Endothelial cell of umbilical vein (primary cell): ENCODE data around the gene SH3PXD2A. TPM values are rescaled to one million over a fixed set of nuclear protein-coding genes. Genes with fewer than 3 reads are reported as not detected.

Source experiments
- BruUV-seq: library from RNA; stranded (reverse); fragments of 400-500 nt; replicated peaks from 2 replicates; lab custom pipeline; 2021; lab: Mats Ljungman, UMichigan
- CTCF ChIA-PET: fragments of 300-600, 350-600 bp; sonication (Branson Sonifier 250); formaldehyde crosslinking; loops from one replicate; lab custom pipeline; 2021; ENCODE audit warnings: antibody characterized with exemption, inconsistent platforms; lab: Charles Lee
- POLR2A ChIA-PET: fragments of 300-600, 350-600 bp; sonication (Branson Sonifier 250); formaldehyde crosslinking; loops from one replicate; lab custom pipeline; 2021; ENCODE audit warnings: antibody characterized with exemption, inconsistent platforms; lab: Charles Lee
- DNase-seq: peaks from one replicate; pipeline ENCODE4 v3.0.0-alpha.2; 2011; ENCODE audit warnings: low read depth, low spot score
- FAIRE-seq: peaks from 2 replicates; lab custom pipeline; 2011; peaks lifted over from hg19 to GRCh38; lab: Jason Lieb, UNC
- H2AFZ ChIP-seq: 2 replicates; pipeline ENCODE4 v1.6.0; 2012; ENCODE audit warnings: low read depth, low read length, control low read depth, inconsistent platforms
- H3K27ac ChIP-seq: 2 replicates; pipeline ENCODE4 v1.5.1; 2011; ENCODE audit warnings: low read depth, mild to moderate bottlenecking, control low read depth, low read length, moderate library complexity; ENCODE audit not compliant: insufficient read depth
- H3K27me3 ChIP-seq, 2 experiments: 2 replicates each; pipeline versions ENCODE4 v1.6.0 to v1.6.1; 2011; ENCODE audit warnings: low read length in 2 of 2, mixed read lengths in 1 of 2; ENCODE audit not compliant: control insufficient read depth in 2 of 2, insufficient read depth in 2 of 2
- H3K36me3 ChIP-seq, 2 experiments: 2 replicates in 1 of 2; 3 replicates in 1 of 2; pipeline ENCODE4 v1.5.1; 2011; ENCODE audit warnings: low read length in 2 of 2, mild to moderate bottlenecking in 1 of 2, moderate library complexity in 1 of 2; ENCODE audit not compliant: control insufficient read depth in 2 of 2, insufficient read depth in 2 of 2; ENCODE audit errors: extremely low read depth in 1 of 2
- H3K4me1 ChIP-seq: 3 replicates; pipeline ENCODE4 v1.5.1; 2011; ENCODE audit warnings: mild to moderate bottlenecking, low read length; ENCODE audit not compliant: control insufficient read depth, insufficient read depth; ENCODE audit errors: extremely low read depth
- H3K4me2 ChIP-seq: 2 replicates; pipeline ENCODE4 v1.6.1; 2011; ENCODE audit warnings: low read length, control low read depth, mixed read lengths; ENCODE audit not compliant: insufficient read depth
- H3K4me3 ChIP-seq, 3 experiments: fragments of 200-600 bp in 1 of 3; sonication (generic), shearing (Covaris generic) in 1 of 3; replicated peaks in 1 of 3; 2 replicates each; pipeline ENCODE4 v1.5.1; 2011 to 2016; ENCODE audit warnings: control low read depth in 3 of 3, low read length in 3 of 3, mild to moderate bottlenecking in 2 of 3, inconsistent platforms in 1 of 3, low read depth in 1 of 3, moderate library complexity in 1 of 3; ENCODE audit not compliant: insufficient read depth in 1 of 3
- H3K79me2 ChIP-seq: 2 replicates; pipeline ENCODE4 v1.6.0; 2012; ENCODE audit warnings: low read length, inconsistent platforms; ENCODE audit not compliant: control insufficient read depth, insufficient read depth
- H3K9ac ChIP-seq: replicated peaks from 2 replicates; pipeline ENCODE3; 2011; ENCODE audit warnings: low read length, control low read depth; ENCODE audit not compliant: insufficient read depth; ENCODE audit errors: extremely low read depth
- H3K9me1 ChIP-seq: replicated peaks from 3 replicates; pipeline ENCODE4 v1.6.0; 2011; ENCODE audit warnings: mild to moderate bottlenecking, low read length; ENCODE audit not compliant: control insufficient read depth, insufficient read depth; ENCODE audit errors: extremely low read depth
- H3K9me3 ChIP-seq: replicated peaks from 2 replicates; pipeline ENCODE4 v1.5.1; 2012; ENCODE audit warnings: low read length, inconsistent platforms; ENCODE audit not compliant: control insufficient read depth, insufficient read depth
- H4K20me1 ChIP-seq: replicated peaks from 2 replicates; pipeline ENCODE3; 2011; ENCODE audit warnings: mild to moderate bottlenecking, low read length; ENCODE audit not compliant: control insufficient read depth, insufficient read depth; ENCODE audit errors: extremely low read depth
- EZH2 ChIP-seq: IDR thresholded peaks from 2 replicates; pipeline ENCODE4 v1.6.1; 2012; ENCODE audit warnings: borderline replicate concordance, low read depth, mild to moderate bottlenecking, moderate library complexity, low read length, inconsistent platforms; ENCODE audit not compliant: severe bottlenecking
- FOS ChIP-seq: IDR thresholded peaks from 2 replicates; pipeline ENCODE4 v1.6.1; 2011; ENCODE audit warnings: mild to moderate bottlenecking, low read length, moderate library complexity, borderline replicate concordance; ENCODE audit not compliant: insufficient read depth
- GATA2 ChIP-seq: IDR thresholded peaks from 2 replicates; pipeline ENCODE4 v1.7.0; 2011; ENCODE audit warnings: low read depth, mild to moderate bottlenecking, moderate library complexity, mixed read lengths, low read length; ENCODE audit not compliant: insufficient read length, insufficient read depth
- JUN ChIP-seq: IDR thresholded peaks from 2 replicates; pipeline ENCODE4 v1.6.1; 2011; ENCODE audit warnings: borderline replicate concordance, low read depth; ENCODE audit not compliant: insufficient read length, insufficient read depth
- MAX ChIP-seq: IDR thresholded peaks from 2 replicates; pipeline ENCODE4 v1.6.1; 2011; ENCODE audit not compliant: insufficient read depth, insufficient read length
- MYC ChIP-seq: IDR thresholded peaks from one replicate; pipeline ENCODE4 v1.6.1; 2011; ENCODE audit warnings: mild to moderate bottlenecking, low read depth, low read length
- POLR2A ChIP-seq: IDR thresholded peaks from 2 replicates; pipeline ENCODE4 v1.6.1; 2012; ENCODE audit warnings: low read depth, mild to moderate bottlenecking, control low read depth, low read length
- POLR2AphosphoS5 ChIP-seq: IDR thresholded peaks from 2 replicates; pipeline ENCODE4 v1.6.1; 2012; ENCODE audit warnings: low read depth, mild to moderate bottlenecking, control low read depth, low read length, moderate library complexity; ENCODE audit not compliant: insufficient read depth
- dilution Hi-C: fragments of 300-500 bp; cut with MboI; formaldehyde crosslinking; loops from one replicate; pipeline ENCODE4 v1.15.0; 2019; ENCODE audit warnings: low sequenced_read_pairs; ENCODE audit not compliant: extremely low pct_ligation_motif_present
- intact Hi-C: fragments of 100-400 bp; cut with micrococcal nuclease; formaldehyde crosslinking; loops from one replicate; pipeline ENCODE4 v1.10.0; 2022
- polyA plus RNA-seq, 4 experiments: library from polyadenylated mRNA; depleted of rRNA in 3 of 4; stranded (reverse) in 3 of 4; unstranded in 1 of 4; fragments of >200 nt; gene quantifications; 2 replicates each; pipeline versions ENCODE4 v1.2.1 to v1.2.3, GENCODE V29; 2011 to 2012; ENCODE audit warnings: missing spikeins in 1 of 4
- total RNA-seq: library from RNA; stranded (reverse); gene quantifications from 2 replicates; pipeline ENCODE4 v1.2.3, GENCODE V29; 2021
- TF ChIP-seq, protein P1 (sequence below), 2 donors: IDR thresholded peaks; 1 replicate in 1 of 2; 2 replicates in 1 of 2; pipeline ENCODE4 v1.5.1; 2011; ENCODE audit warnings: low read length in 2 of 2, mild to moderate bottlenecking in 2 of 2, moderate library complexity in 2 of 2, control low read depth in 1 of 2, inconsistent platforms in 1 of 2, low read depth in 1 of 2; ENCODE audit not compliant: insufficient read depth in 1 of 2; ENCODE audit errors: extremely low read depth in 1 of 2

The SH3PXD2A gene
- total and polyA plus RNA-seq, 2 donors (not counting 3 experiments of a cell fraction or from before 2014, with no cell fraction given): 1.4 to 5.1 TPM

GRCh38 chr10:103725242-103725641, 130.1 kb downstream of the SH3PXD2A start:
- Histone ChIP-seq H3K9me1 (no peaks in the 10 kb centered on the region), H3K4me1 (no peaks in the 10 kb centered on the region), H3K4me3 (no peak overlapping the region), H3K79me2 (no peaks in the 10 kb centered on the region), H3K9ac (no peak overlapping the region), H3K36me3 (no peaks in the 10 kb centered on the region), H3K4me2 (no peak overlapping the region), H3K27me3 (no peaks in the 10 kb centered on the region), H3K9me3 (no peaks in the 10 kb centered on the region), H4K20me1 (no peaks in the 10 kb centered on the region), H2AFZ (no peak overlapping the region), H3K27ac (no peak overlapping the region)
- no TSS peak for BruUV-seq
- DNase-seq (no peak), FAIRE-seq (no peak)
- dilution Hi-C loops (no loop called here), intact Hi-C loops (no loop called here)
- TF ChIP-seq GATA2 (no peak), FOS (no peak), MAX (no peak), JUN (no peak), EZH2 (no peak), MYC (no peak), POLR2A (no peak), POLR2AphosphoS5 (no peak)
- TF ChIP-seq, protein P1, sequence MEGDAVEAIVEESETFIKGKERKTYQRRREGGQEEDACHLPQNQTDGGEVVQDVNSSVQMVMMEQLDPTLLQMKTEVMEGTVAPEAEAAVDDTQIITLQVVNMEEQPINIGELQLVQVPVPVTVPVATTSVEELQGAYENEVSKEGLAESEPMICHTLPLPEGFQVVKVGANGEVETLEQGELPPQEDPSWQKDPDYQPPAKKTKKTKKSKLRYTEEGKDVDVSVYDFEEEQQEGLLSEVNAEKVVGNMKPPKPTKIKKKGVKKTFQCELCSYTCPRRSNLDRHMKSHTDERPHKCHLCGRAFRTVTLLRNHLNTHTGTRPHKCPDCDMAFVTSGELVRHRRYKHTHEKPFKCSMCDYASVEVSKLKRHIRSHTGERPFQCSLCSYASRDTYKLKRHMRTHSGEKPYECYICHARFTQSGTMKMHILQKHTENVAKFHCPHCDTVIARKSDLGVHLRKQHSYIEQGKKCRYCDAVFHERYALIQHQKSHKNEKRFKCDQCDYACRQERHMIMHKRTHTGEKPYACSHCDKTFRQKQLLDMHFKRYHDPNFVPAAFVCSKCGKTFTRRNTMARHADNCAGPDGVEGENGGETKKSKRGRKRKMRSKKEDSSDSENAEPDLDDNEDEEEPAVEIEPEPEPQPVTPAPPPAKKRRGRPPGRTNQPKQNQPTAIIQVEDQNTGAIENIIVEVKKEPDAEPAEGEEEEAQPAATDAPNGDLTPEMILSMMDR (IDR thresholded peaks at IDR 0.05; ENCODE audit: extremely low read depth in 1 of 2, insufficient read depth in 1 of 2, low read depth in 1 of 2, low read length in 2 of 2): no peak
- CTCF ChIA-PET: interaction anchor here (0.8 to 1.9 kb wide), 3 partner anchors 12 to 56 kb away, joined by 3 to 5 read pairs (median 3); no protein-coding TSS in a partner anchor
- POLR2A ChIA-PET: no interaction called here
